ENCODE measurements around the gene EEF1G. TPM values are rescaled to one million over a fixed set of nuclear protein-coding genes. Genes with fewer than 3 reads are reported as not detected.
A peak's percentile ranks its signal among the peaks of the same experiment; 100 is the strongest.

The EEF1G gene
- total RNA-seq, 5 donors from 2014 or later (not counting 1 experiment from before 2014, with no cell fraction given) = 1,908 to 2,187 (median 2,119) TPM

DNA sequence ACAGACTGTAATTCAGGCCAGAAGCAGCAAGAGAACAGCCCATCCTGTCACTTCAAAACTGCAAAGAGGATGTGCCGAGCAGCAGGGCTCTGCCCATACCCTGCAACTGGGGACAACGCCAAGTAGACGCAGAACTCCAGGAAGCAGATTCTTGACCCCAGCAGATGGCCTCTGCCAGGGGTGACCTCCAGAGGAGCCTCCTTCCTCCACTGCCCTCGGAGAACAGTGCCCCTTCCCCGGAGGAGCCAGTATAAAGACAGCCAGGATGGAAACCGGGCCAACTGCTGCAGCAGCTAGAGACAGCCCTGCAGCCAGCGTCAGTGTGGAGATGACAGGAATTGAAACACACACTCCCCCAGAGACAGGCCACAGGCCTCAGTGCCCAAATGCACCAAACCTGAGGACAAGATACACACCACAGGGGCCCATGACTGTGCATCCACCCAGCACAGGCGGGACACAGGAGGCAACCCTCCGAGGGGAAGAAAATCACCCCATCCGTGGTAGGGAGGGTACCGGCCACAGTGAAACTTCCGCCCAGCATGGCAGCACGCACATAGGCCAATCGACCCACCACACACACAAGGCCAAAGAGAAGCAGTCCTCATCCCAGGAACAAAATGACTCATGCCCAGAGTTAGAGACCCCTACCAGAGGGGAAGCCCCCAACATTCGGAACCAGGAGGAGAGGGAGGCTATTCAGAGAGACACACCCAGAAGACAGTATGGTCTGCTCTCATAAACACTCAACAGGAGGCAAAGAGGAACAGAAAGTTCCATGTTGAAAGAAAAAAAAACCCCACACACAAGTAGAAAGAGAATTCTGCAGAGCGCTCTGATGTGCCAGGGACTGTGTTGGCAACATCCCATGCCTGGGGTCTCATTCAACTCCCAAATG, 32.6 kb downstream of the EEF1G start:
- Mint-ChIP-seq H3K27ac (peak overlapping the region; percentile 80 to 84), H3K4me3 (peak overlapping the region; percentile 91 to 96 (median 92)), H3K9me3 (no peaks in the 10 kb centered on the region), H3K4me1 (peaks cover 57 to 77% (median 72%) of the 10 kb centered on the region in 3 donors), H3K36me3 (peaks cover 13% of the 10 kb centered on the region), H3K27me3 (no peaks in the 10 kb centered on the region)
- H3K36me3 ChIP-seq (ENCODE audit: control insufficient read depth in 2 of 2, extremely low read depth in 1 of 2, insufficient read depth in 1 of 2, low read length in 1 of 2) = peaks cover 0 to 11% of the 10 kb centered on the region in 2 donors
- no peak for ATAC-seq (replicated peaks in 1 of 4)
- H3K27me3 ChIP-seq (replicated peaks in 1 of 2; ENCODE audit: control insufficient read depth in 2 of 2, extremely low read depth in 1 of 2, insufficient read depth in 2 of 2, low read length in 1 of 2) = no peaks in the 10 kb centered on the region
- CTCF ChIA-PET = interaction anchor here (0.8 to 2.2 kb wide), 3 partner anchors 12 to 117 kb away, joined by 3 to 8 read pairs (median 3); no protein-coding TSS in a partner anchor
- DNase-seq = peak in 1 of 35 experiments; percentile 34
- H3K4me1 ChIP-seq (ENCODE audit: control insufficient read depth in 1 of 2, extremely low read depth in 1 of 2, insufficient read depth in 2 of 2, low read length in 2 of 2) = peaks cover 14 to 88% of the 10 kb centered on the region in 2 experiments
- 36% methylated on average over 5 of the region's 16 CpGs for WGBS (ENCODE audit: insufficient coverage)
- peak overlapping the region; percentile 95 for H3K27ac ChIP-seq (ENCODE audit: low read length)
- peak overlapping the region in 1 of 2 donors; percentile 18 for H3K4me3 ChIP-seq (ENCODE audit: control insufficient read depth in 1 of 2, extremely low read depth in 1 of 2, low read length in 1 of 2)
- POLR2A ChIA-PET = interaction anchor here in 1 of 2 donors (0.6 to 2.1 kb wide), 3 partner anchors 8 to 161 kb away, joined by 3 to 17 read pairs (median 3); no protein-coding TSS in a partner anchor
- no peaks in the 10 kb centered on the region for H3K9me3 ChIP-seq

DNA sequence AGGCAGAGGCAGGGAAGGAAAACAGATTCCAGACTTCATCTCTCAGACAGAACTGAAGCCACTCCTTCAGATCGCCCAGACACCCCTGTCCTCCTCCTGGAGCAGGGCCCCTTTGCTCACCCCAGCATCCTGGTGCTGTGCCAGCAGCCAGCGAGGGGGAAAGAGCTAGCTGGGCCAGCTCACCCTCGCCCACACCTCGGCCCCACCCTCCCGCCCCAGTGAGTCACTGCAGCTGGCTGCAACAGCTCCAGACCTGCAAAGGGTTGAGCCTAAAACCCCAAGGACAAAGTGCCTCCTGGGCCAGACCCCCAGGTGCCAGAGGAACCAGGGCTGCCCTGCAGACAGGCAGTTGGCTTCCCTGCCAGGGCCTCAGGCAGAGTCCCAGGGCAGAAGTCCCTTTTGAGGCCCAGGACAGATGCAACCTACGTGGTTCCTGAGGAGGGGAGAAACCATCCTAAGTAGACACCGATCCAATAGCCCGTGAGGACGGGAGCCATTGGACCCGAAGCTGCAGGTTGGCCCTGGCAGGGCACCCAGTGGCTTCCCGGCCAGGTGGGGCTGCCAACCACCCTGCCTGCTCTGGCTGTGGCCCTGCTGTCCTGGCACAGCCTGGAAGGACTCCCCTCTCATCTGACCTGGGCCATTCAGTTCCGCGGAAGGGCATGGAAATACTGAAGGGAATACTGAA, 34.3 kb downstream of the EEF1G start:
- H3K27ac ChIP-seq (ENCODE audit: low read length) = peak overlapping the region; percentile 95
- H3K4me3 ChIP-seq (ENCODE audit: control insufficient read depth in 1 of 2, extremely low read depth in 1 of 2, low read length in 1 of 2) = peak overlapping the region in 1 of 2 donors; percentile 26
- peaks cover 0 to 27% of the 10 kb centered on the region in 2 donors for H3K36me3 ChIP-seq (ENCODE audit: control insufficient read depth in 2 of 2, extremely low read depth in 1 of 2, insufficient read depth in 1 of 2, low read length in 1 of 2)
- ATAC-seq (replicated peaks in 1 of 4) (peak in 3 of 4 experiments; percentile 11 to 45 (median 37)), DNase-seq (peak in 6 of 35 experiments; percentile 17 to 57 (median 45))
- peak overlapping the region; percentile 47 to 63 (median 51) for H3K4me3 Mint-ChIP-seq
- H3K27me3 ChIP-seq (replicated peaks in 1 of 2; ENCODE audit: control insufficient read depth in 2 of 2, extremely low read depth in 1 of 2, insufficient read depth in 2 of 2, low read length in 1 of 2) = no peaks in the 10 kb centered on the region
- peaks cover 21% of the 10 kb centered on the region for H3K36me3 Mint-ChIP-seq
- 54% methylated on average over 9 of the region's 13 CpGs for WGBS (ENCODE audit: insufficient coverage)
- ChIA-PET POLR2A (interaction anchor here (0.6 to 2.1 kb wide), 6 partner anchors 13 to 302 kb away, joined by 3 to 17 read pairs (median 4); partner anchors contain the start of gene EEF1G (in 1 of the 2)), CTCF (interaction anchor here in 1 of 2 donors (0.6 to 2.2 kb wide), 6 partner anchors 13 to 327 kb away, joined by 3 to 12 read pairs (median 4); no protein-coding TSS in a partner anchor)
- peaks cover 9 to 80% of the 10 kb centered on the region in 2 experiments for H3K4me1 ChIP-seq (ENCODE audit: control insufficient read depth in 1 of 2, extremely low read depth in 1 of 2, insufficient read depth in 2 of 2, low read length in 2 of 2)
- H3K27ac Mint-ChIP-seq = peak overlapping the region; percentile 82 to 89
- H3K27me3 Mint-ChIP-seq = no peaks in the 10 kb centered on the region
- H3K4me1 Mint-ChIP-seq = peaks cover 50 to 79% (median 66%) of the 10 kb centered on the region in 3 donors
- H3K9me3 ChIP-seq = no peaks in the 10 kb centered on the region
- no peaks in the 10 kb centered on the region for H3K9me3 Mint-ChIP-seq

DNA sequence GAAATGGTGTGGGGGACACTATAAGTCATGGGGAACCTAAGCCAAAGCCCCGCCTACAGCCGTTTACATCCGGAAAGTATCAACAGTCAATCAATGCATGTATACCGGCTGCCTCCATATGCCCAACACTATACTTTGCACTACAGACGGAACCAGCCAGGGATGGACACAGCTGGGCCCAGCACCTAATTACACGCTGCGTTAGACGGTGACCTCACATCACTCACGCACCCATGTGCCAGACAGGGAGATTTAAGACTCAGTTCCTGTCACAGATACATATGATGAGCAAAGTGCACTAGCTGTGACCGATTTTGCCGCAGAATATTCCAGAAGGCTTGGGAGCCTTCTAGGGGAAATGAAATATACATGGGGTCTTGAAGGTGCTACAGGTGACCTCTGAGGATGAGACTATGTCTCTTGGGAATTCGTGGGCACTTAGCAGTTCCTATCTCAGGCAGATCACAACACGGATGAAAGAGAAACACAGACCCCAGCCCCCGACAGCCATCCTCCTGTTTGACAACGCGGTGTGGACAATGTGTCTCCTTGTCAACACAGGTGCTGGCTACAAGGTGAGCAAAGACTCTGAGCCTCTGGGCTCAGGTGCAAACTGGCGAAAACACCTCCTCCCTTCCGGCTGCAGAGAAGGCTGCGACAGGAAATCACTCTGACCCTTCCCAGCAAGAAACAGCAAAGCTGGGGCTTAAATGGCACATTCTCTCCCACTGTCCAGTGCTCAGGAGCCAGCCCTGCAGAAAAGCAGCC, 35.0 kb downstream of the EEF1G start:
- Mint-ChIP-seq H3K9me3 (no peaks in the 10 kb centered on the region), H3K4me1 (peaks cover 45 to 75% (median 62%) of the 10 kb centered on the region in 3 donors), H3K27ac (peak overlapping the region; percentile 82 to 89), H3K36me3 (peaks cover 25% of the 10 kb centered on the region), H3K4me3 (peak overlapping the region; percentile 47 to 63 (median 51)), H3K27me3 (no peaks in the 10 kb centered on the region)
- no peaks in the 10 kb centered on the region for H3K9me3 ChIP-seq
- peaks cover 4 to 35% of the 10 kb centered on the region in 2 donors for H3K36me3 ChIP-seq (ENCODE audit: control insufficient read depth in 2 of 2, extremely low read depth in 1 of 2, insufficient read depth in 1 of 2, low read length in 1 of 2)
- ATAC-seq (replicated peaks in 1 of 4) (no peak), DNase-seq (no peak)
- WGBS (ENCODE audit: insufficient coverage) = 75% methylated on average over 13 of the region's 19 CpGs
- peak overlapping the region; percentile 95 for H3K27ac ChIP-seq (ENCODE audit: low read length)
- H3K4me1 ChIP-seq (ENCODE audit: control insufficient read depth in 1 of 2, extremely low read depth in 1 of 2, insufficient read depth in 2 of 2, low read length in 2 of 2) = peaks cover 7 to 73% of the 10 kb centered on the region in 2 experiments
- no peaks in the 10 kb centered on the region for H3K27me3 ChIP-seq (replicated peaks in 1 of 2; ENCODE audit: control insufficient read depth in 2 of 2, extremely low read depth in 1 of 2, insufficient read depth in 2 of 2, low read length in 1 of 2)
- ChIA-PET CTCF (interaction anchor here in 1 of 2 donors (0.9 to 2.2 kb wide), 4 partner anchors 14 to 114 kb away, joined by 3 to 12 read pairs (median 6); no protein-coding TSS in a partner anchor), POLR2A (interaction anchor here in 1 of 2 donors (0.6 to 2.1 kb wide), 5 partner anchors 13 to 303 kb away, joined by 3 to 17 read pairs (median 4); no protein-coding TSS in a partner anchor)
- peak overlapping the region in 1 of 2 donors; percentile 8 for H3K4me3 ChIP-seq (ENCODE audit: control insufficient read depth in 1 of 2, extremely low read depth in 1 of 2, low read length in 1 of 2)

DNA sequence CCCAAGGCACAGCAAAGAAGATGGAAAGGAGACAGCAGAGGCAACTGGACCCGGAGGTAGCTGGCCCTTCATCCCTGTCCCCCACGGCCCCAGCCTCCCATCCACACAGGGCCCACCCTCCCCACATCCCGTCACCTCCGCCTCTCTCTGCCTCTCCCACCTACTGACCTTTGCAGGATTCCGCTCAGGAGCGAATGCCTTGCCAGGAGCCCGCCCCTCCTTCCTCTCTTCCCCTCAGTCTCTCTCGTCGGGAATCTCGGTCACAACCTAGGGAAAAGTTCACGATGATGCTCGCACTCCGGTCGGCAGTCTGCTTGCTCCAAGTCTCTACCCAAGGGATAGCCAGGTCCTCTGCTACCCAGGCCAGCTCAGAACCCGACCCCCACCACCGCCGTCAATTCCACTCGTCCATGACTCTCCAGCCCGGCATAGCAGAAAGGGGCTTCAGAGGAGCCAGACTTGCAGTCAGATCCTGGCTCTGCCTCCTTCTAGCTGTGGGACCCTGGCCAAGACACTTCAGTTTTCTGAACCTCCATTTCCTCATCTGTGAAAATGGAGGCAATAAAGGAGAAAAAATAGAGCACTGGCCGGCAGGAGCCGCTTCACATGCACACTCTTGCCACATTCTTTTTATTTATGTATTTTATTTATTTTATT, 37.3 kb downstream of the EEF1G start:
- no peak for ATAC-seq (replicated peaks in 1 of 4)
- peak overlapping the region; percentile 31 to 55 for H3K27ac Mint-ChIP-seq
- H3K9me3 ChIP-seq = no peaks in the 10 kb centered on the region
- peaks cover 0 to 57% of the 10 kb centered on the region in 2 experiments for H3K4me1 ChIP-seq (ENCODE audit: control insufficient read depth in 1 of 2, extremely low read depth in 1 of 2, insufficient read depth in 2 of 2, low read length in 2 of 2)
- no peak for DNase-seq
- H3K4me3 ChIP-seq (ENCODE audit: control insufficient read depth in 1 of 2, extremely low read depth in 1 of 2, low read length in 1 of 2) = no peak overlapping the region
- peaks cover 41% of the 10 kb centered on the region for H3K36me3 Mint-ChIP-seq
- H3K4me3 Mint-ChIP-seq = no peak overlapping the region
- no peak overlapping the region for H3K27ac ChIP-seq (ENCODE audit: low read length)
- no peaks in the 10 kb centered on the region for H3K9me3 Mint-ChIP-seq
- H3K36me3 ChIP-seq (ENCODE audit: control insufficient read depth in 2 of 2, extremely low read depth in 1 of 2, insufficient read depth in 1 of 2, low read length in 1 of 2) = peaks cover 4 to 57% of the 10 kb centered on the region in 2 donors
- ChIA-PET CTCF (no interaction called here), POLR2A (interaction anchor here in 1 of 2 donors (0.6 to 0.7 kb wide), 2 partner anchors 22 to 121 kb away, joined by 6 read pairs; no protein-coding TSS in a partner anchor)
- WGBS (ENCODE audit: insufficient coverage) = 97% methylated on average over 19 of the region's 21 CpGs
- H3K27me3 ChIP-seq (replicated peaks in 1 of 2; ENCODE audit: control insufficient read depth in 2 of 2, extremely low read depth in 1 of 2, insufficient read depth in 2 of 2, low read length in 1 of 2) = no peaks in the 10 kb centered on the region
- H3K4me1 Mint-ChIP-seq = peaks cover 33 to 60% (median 49%) of the 10 kb centered on the region in 3 donors
- H3K27me3 Mint-ChIP-seq = no peaks in the 10 kb centered on the region

GRCh38 chr11:62535802-62536201, 37.9 kb downstream of the EEF1G start:
- Histone ChIP-seq H3K4me1 (ENCODE audit: control insufficient read depth in 1 of 2, extremely low read depth in 1 of 2, insufficient read depth in 2 of 2, low read length in 2 of 2) (peaks cover 0 to 51% of the 10 kb centered on the region in 2 experiments), H3K36me3 (ENCODE audit: control insufficient read depth in 2 of 2, extremely low read depth in 1 of 2, insufficient read depth in 1 of 2, low read length in 1 of 2) (peaks cover 4 to 63% of the 10 kb centered on the region in 2 donors), H3K27ac (ENCODE audit: low read length) (no peak overlapping the region), H3K27me3 (replicated peaks in 1 of 2; ENCODE audit: control insufficient read depth in 2 of 2, extremely low read depth in 1 of 2, insufficient read depth in 2 of 2, low read length in 1 of 2) (no peaks in the 10 kb centered on the region), H3K4me3 (ENCODE audit: control insufficient read depth in 1 of 2, extremely low read depth in 1 of 2, low read length in 1 of 2) (no peak overlapping the region), H3K9me3 (no peaks in the 10 kb centered on the region)
- Mint-ChIP-seq H3K4me3 (no peak overlapping the region), H3K4me1 (peaks cover 29 to 56% (median 45%) of the 10 kb centered on the region in 3 donors), H3K27me3 (no peaks in the 10 kb centered on the region), H3K27ac (no peak overlapping the region), H3K36me3 (peaks cover 47% of the 10 kb centered on the region), H3K9me3 (no peaks in the 10 kb centered on the region)
- DNase-seq = no peak
- POLR2A ChIA-PET = interaction anchor here in 1 of 2 donors (1.0 kb wide), 1 partner anchor 20 kb away, joined by 3 read pairs; no protein-coding TSS in a partner anchor
- no peak for ATAC-seq (replicated peaks in 1 of 4)
- CTCF ChIA-PET = no interaction called here
- WGBS (ENCODE audit: insufficient coverage) = 94% methylated on average over 10 of the region's 12 CpGs
